UCSD-AML1 (cell line): ENCODE results near the gene POLD1.

Experiments
- DNase-seq: peaks from one replicate; lab custom pipeline; 2025; ENCODE audit not compliant: unreplicated experiment; lab: John Stamatoyannopoulos, UW

The POLD1 gene

GRCh38 chr19:50365434-50366306, 18.5 kb upstream of the POLD1 start, which contains the start of gene NAPSA:
Gene NAPSA (minus strand): TSS chr19:50365639. CDS start chr19:50365621, 18 bp downstream.
- no peak for DNase-seq

DNA sequence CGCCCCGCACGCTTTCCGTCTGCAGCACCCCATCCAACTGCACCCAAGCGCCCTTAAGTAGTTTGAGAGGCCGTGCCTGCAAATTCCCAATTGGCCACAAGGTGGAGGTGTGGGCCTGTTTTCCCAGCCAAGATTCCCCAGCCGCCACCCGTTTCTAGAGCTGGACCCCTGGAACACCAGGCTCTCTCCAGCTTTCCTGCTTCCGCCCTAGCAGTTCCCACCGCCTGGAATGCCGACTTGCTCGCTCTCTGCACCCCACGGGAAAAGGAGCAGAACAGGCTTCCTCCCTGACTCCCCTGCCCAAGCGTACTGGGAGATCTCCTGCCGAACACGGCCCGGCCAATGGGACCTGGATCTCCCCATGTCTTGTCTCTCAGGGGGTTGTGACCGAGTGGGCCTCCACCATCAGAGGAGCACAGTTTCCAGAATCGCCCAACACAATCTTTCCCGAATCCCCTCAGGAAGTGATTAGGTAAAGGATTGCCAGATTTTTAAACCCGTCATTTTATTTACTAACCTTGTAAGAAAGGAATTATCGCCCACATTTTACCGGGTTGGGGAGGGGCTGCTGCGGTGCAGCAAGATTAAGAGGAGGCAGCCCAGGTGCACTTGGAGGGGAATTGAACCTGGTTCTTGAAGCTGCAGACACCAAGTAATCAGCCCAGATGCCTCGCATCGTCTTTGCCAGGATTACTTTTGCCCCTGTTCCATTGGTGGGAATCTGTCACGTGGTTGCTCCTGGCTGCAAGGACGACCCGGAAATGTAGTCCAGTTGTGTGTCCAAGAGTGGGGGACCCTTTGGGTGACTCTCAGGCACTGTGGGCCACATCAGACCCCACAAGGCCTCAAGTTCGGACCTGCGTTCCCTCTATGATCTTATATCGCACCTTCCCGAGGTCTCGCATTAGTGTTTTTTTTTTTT, 15.2 kb upstream of the POLD1 start:
- DNase-seq, result peak; percentile 76

GRCh38 chr19:50371914-50372475, 12.2 kb upstream of the POLD1 start:
- DNase-seq, result no peak

DNA sequence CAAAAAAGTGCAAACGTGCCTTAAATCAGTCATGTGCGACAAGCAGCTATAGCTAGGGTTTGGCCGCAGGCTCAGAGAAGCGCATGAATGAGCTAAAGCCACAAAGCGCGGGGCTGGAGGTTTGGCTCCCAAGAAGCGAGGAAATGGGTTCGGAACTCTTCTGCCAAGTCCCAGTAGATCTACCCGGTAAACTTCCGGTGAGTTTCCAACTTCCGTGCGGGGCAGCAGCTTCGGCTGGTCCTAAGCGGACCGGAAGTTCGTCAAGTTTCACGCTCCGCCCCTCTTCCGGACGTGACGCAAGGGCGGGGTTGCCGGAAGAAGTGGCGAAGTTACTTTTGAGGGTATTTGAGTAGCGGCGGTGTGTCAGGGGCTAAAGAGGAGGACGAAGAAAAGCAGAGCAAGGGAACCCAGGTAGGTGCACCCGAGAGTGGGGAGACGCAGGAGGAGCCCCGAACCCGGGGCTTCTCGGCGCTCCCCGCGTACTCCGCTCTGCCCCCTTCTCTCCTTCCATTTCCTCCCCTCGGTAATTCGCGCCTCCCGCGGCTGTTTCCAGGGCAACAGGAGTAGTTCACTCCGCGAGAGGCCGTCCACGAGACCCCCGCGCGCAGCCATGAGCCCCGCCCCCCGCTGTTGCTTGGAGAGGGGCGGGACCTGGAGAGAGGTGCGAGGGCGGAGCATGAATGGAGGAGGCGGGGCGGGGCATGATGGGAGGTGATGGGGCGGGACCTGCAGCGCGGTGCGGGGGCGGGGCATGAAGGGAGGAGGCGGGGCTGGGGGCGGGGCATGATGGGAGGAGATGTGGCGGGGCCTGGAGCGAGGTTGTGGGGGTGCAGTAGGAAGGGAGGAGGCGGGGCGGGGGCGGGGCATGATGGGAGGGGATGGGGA, 7.7 kb upstream of the POLD1 start, which contains the start of gene NR1H2:
Gene NR1H2 (plus strand): TSS at position 292 of the 885 bp plus-strand sequence. CDS start 1,149 bp downstream, outside the sequence.
- DNase-seq, result peak; percentile 94

DNA sequence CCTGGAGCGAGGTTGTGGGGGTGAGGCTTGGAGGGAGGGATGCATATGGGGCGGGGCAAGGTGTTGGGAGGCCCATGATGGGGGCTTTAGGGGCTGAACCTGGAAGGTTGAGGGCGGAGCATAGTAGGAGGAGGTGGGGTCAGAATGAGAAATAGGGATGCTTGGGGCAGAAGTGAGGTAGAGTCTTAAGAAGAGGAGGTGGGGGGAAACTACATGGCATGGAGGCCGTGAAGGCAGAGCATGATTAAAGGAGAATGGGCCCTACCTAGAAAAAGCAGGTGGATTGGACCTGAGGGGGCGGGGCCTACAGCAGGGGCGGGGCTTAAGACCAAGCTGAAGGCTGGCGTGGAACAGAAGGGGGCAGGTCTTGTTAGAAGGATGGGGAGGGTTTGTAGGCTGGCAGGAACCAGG, 7.1 kb upstream of the POLD1 start:
- DNase-seq, result no peak

GRCh38 chr19:50377517-50377916, 6.6 kb upstream of the POLD1 start:
- DNase-seq, result no peak

GRCh38 chr19:50378169-50378862, 5.8 kb upstream of the POLD1 start:
- no peak for DNase-seq

- no peak for DNase-seq
Observed at GRCh38 chr19:50378863-50379236, 5.3 kb upstream of the POLD1 start.

DNA sequence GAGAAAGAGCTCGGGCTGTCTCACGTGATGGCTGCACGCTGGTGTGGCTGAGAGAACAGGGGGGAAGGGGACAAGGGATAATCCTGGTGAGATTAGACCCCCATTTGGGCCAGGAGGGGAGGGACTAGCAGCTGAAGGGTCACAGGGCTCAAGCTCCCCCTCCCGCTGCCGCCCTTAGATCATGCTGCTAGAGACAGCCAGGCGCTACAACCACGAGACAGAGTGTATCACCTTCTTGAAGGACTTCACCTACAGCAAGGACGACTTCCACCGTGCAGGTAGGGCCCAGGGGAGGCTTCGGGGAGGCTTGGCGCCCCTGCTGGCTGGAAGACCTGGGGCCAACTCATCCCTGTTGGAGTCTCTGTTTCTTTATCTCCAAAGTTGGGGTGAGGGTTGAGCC, 4.5 kb upstream of the POLD1 start:
- no peak for DNase-seq

DNA sequence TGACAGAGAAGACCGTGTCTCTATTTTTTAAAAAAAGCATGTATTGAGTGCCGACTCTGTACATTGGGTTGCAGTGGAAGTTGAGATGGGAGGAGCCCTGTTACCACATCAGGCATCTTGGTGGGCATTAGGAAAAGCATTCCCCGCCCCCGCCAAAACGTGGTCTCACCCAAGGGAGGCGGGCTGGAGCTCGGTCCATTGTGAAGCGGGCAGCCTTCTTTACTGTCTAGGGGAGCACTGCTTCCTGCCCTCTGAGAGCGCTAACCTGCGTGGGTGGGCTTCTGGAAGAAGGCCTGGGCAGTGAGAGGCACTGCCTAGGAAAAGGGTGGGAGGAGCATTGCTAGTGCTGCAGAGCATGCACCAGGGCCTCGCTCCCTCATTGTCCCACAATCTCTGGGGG, 4.0 kb upstream of the POLD1 start:
- DNase-seq, result no peak

DNA sequence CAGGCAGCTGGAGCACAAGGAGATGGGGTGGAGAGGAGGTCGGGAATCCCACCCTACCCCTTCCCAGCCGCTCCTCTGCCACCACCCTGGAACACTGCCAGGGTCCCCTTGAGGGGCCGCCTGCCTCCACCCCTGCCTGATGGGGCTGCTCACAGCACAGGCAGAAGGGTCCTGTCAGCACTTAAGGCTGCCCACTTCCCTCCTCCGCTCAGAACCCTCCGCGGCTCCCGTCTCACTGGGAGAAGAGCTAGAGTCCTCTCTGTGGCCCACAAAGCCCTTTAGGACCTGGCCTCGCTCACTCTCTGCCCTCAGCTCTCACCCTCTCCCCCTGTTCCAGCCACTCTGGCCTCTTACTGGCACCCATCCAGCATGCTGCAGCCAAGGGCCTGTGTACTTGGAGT, 3.4 kb upstream of the POLD1 start:
- DNase-seq, result no peak

DNA sequence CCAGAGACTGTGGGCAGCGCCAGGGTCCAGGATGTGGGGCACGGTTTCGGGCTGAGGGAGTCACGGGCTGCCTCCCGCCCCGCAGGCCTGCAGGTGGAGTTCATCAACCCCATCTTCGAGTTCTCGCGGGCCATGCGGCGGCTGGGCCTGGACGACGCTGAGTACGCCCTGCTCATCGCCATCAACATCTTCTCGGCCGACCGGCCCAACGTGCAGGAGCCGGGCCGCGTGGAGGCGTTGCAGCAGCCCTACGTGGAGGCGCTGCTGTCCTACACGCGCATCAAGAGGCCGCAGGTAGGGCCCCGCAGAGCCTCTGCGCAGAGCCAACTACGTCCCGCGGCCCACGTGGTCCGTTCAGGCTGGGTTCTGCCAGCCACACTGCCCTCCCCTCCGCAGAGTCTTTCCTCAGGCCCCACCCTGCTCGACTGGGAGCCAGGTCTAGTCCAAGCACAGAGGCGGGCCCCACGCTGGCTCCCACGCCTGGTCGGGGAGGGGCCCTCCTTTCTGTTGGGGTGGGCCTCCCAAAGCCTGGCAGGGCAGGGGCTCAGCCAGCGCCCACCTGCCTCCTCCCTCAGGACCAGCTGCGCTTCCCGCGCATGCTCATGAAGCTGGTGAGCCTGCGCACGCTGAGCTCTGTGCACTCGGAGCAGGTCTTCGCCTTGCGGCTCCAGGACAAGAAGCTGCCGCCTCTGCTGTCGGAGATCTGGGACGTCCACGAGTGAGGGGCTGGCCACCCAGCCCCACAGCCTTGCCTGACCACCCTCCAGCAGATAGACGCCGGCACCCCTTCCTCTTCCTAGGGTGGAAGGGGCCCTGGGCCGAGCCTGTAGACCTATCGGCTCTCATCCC, 2.0 kb upstream of the POLD1 start:
- no peak for DNase-seq

GRCh38 chr19:50383001-50383851, 921 bp upstream of the POLD1 start:
- no peak for DNase-seq

GRCh38 chr19:50384685-50385535, 763 bp downstream of the POLD1 start:
- DNase-seq, result peak; percentile 51

DNA sequence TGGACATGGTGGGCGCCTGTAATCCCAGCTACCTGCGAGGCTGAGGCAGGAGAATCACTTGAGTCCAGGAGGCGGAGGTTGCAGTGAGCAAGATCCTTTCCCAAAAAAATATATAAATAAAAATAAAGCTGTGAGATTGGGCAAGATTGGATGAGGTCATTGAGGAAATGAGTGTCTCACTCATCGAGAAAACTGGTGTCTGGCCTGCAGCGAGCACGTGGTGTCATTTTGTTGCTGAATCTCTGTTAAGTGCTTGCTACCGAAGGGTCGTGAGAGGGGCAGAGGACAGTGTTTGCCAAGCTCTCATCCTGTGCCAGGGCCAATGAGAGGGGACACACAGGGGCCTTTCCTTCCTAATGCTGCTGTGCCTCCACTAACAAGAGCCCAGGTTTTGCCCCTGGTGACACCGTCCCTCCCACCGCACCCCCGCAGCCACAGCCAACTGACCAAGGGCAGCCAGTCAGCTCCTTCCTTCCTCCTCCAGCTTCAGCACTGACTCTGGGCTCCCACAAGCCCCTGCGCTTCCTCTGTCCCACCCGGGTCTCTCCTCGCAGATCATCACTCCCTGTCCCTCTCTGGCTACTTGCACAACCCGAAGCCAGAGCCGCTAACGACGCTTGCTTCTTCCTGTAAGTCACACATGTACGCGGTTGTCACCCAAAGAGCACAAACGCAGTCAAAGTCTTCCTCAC, 3.2 kb downstream of the POLD1 start:
- peak; percentile 19 for DNase-seq

DNA sequence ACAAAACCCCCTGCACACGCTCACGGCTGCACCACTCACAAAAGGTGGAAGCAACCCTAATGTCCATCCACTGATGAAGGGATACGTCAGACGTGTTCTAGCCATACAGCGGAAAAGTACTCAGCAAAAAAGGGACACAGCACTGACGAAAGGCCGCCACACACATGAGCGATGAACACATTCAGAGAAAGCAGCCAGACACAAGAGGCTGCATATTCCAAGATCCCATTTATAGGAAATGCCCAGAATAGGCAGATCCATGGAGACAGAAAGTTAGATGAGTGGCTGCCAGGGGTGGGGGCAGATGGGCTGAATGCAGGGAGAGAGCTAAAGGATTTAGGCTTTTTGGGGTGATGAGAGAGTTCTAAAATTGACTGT, 3.7 kb downstream of the POLD1 start:
- no peak for DNase-seq
